Neural cell (in vitro differentiated cells): ENCODE results near the gene U2SURP. TPM values are rescaled to one million over a fixed set of nuclear protein-coding genes. Genes with fewer than 3 reads are reported as not detected.

Experiments
- H2AFZ ChIP-seq: fragments of 200-600, 300-800 bp; sonication (generic), shearing (Covaris generic); 2 replicates; pipeline ENCODE4 v1.6.0; 2014; ENCODE audit warnings: low read depth, mild to moderate bottlenecking, antibody characterized with exemption, low read length, moderate library complexity
- H3F3A ChIP-seq: fragments of 200-600 bp; shearing (Covaris generic); 2 replicates; pipeline ENCODE4 v1.6.1; 2016; ENCODE audit warnings: mild to moderate bottlenecking, moderate library complexity, mixed read lengths, antibody characterized with exemption, low read length; ENCODE audit not compliant: insufficient read depth, poor library complexity, severe bottlenecking
- H3K27ac ChIP-seq: fragments of 200-600, 300-800 bp; sonication (generic), shearing (Covaris generic); 2 replicates; pipeline ENCODE4 v1.5.1; 2014; ENCODE audit warnings: mild to moderate bottlenecking, low read length, moderate library complexity
- H3K27me3 ChIP-seq: fragments of 300-800, 200-600 bp; sonication (generic), shearing (Covaris generic); 2 replicates; pipeline ENCODE4 v1.6.0; 2014; ENCODE audit warnings: mild to moderate bottlenecking, low read depth, low read length, moderate library complexity; ENCODE audit not compliant: insufficient read depth
- H3K36me3 ChIP-seq: fragments of 300-800, 200-600 bp; sonication (generic), shearing (Covaris generic); 2 replicates; pipeline ENCODE4 v1.5.1; 2014; ENCODE audit warnings: mild to moderate bottlenecking, antibody characterized with exemption, low read length, moderate library complexity; ENCODE audit not compliant: insufficient read depth
- H3K4me2 ChIP-seq: fragments of 300-800, 200-600 bp; sonication (generic), shearing (Covaris generic); 2 replicates; pipeline ENCODE4 v1.6.0; 2014; ENCODE audit warnings: mild to moderate bottlenecking, low read length
- H3K4me3 ChIP-seq: fragments of 300-800, 200-600 bp; sonication (generic), shearing (Covaris generic); 2 replicates; pipeline ENCODE4 v1.5.1; 2014; ENCODE audit warnings: mild to moderate bottlenecking, low read length, moderate library complexity
- H3K79me2 ChIP-seq: fragments of 200-600 bp; shearing (Covaris generic); replicated peaks from 2 replicates; pipeline ENCODE4 v1.6.0; 2014; ENCODE audit warnings: mild to moderate bottlenecking, low read length, moderate library complexity; ENCODE audit not compliant: insufficient read depth
- H3K9ac ChIP-seq: fragments of 300-800, 200-600 bp; sonication (generic), shearing (Covaris generic); 2 replicates; pipeline ENCODE4 v1.6.1; 2016; ENCODE audit warnings: mild to moderate bottlenecking, low read length, mixed read lengths
- H3K9me2 ChIP-seq: fragments of 200-600 bp; shearing (Covaris generic); 2 replicates; pipeline ENCODE4 v1.6.1; 2016; ENCODE audit warnings: mild to moderate bottlenecking, low read length, mixed read lengths; ENCODE audit not compliant: insufficient read depth
- H3K9me3 ChIP-seq: fragments of 200-600, 300-800 bp; sonication (generic), shearing (Covaris generic); 2 replicates; pipeline ENCODE4 v1.6.1; 2016; ENCODE audit warnings: mild to moderate bottlenecking, mixed run types, low read length, moderate library complexity, mixed read lengths
- H4K20me1 ChIP-seq: fragments of 200-600 bp; shearing (Covaris generic); 2 replicates; pipeline ENCODE4 v1.6.1; 2016; ENCODE audit warnings: mild to moderate bottlenecking, mixed run types; ENCODE audit not compliant: insufficient read depth
- CTCF ChIP-seq: fragments of 450-650 bp; IDR thresholded peaks from 2 replicates; pipeline ENCODE4 v1.5.1; 2014; ENCODE audit warnings: antibody characterized with exemption, mild to moderate bottlenecking, moderate library complexity; ENCODE audit not compliant: poor library complexity, severe bottlenecking
- EP300 ChIP-seq: fragments of 450-650 bp; conservative IDR thresholded peaks from 2 replicates; pipeline ENCODE4 v1.6.1; 2014; ENCODE audit warnings: antibody characterized with exemption, mild to moderate bottlenecking, moderate library complexity; ENCODE audit not compliant: poor library complexity, severe bottlenecking
- EZH2 ChIP-seq: fragments of 200-600, 300-800 bp; shearing (Covaris generic), sonication (generic); IDR thresholded peaks from 2 replicates; pipeline ENCODE4 v1.6.1; 2014; ENCODE audit warnings: antibody characterized with exemption, low read length, borderline replicate concordance, mild to moderate bottlenecking; ENCODE audit not compliant: insufficient read depth, poor library complexity, severe bottlenecking
- MXI1 ChIP-seq: fragments of 450-650 bp; conservative IDR thresholded peaks from 2 replicates; pipeline ENCODE4 v1.6.1; 2014; ENCODE audit warnings: antibody characterized with exemption, mild to moderate bottlenecking; ENCODE audit not compliant: poor library complexity, severe bottlenecking
- POLR2AphosphoS5 ChIP-seq: IDR thresholded peaks from 2 replicates; pipeline ENCODE4 v1.6.1; 2012
- RAD21 ChIP-seq: fragments of 450-650 bp; conservative IDR thresholded peaks from 2 replicates; pipeline ENCODE4 v1.6.1; 2014; ENCODE audit warnings: antibody characterized with exemption, mild to moderate bottlenecking, moderate library complexity
- REST ChIP-seq: IDR thresholded peaks from 2 replicates; pipeline ENCODE4 v1.6.1; 2012; ENCODE audit warnings: borderline replicate concordance
- SMC3 ChIP-seq: fragments of 450-650 bp; conservative IDR thresholded peaks from 2 replicates; pipeline ENCODE4 v1.6.1; 2014; ENCODE audit warnings: antibody characterized with exemption, mild to moderate bottlenecking, moderate library complexity; ENCODE audit not compliant: poor library complexity
- TAF1 ChIP-seq: IDR thresholded peaks from 2 replicates; pipeline ENCODE4 v1.6.1; 2012; ENCODE audit warnings: low read depth
- polyA plus RNA-seq: library from polyadenylated mRNA; depleted of rRNA; stranded (reverse); fragments of >200 nt; gene quantifications from 2 replicates; pipeline ENCODE4 v1.2.3, GENCODE V29; 2014

Gene U2SURP
- polyA plus RNA-seq, 1 donor from 2014 or later = 159 TPM

- Histone ChIP-seq H3K4me2 (no peak overlapping the region), H3K4me3 (no peak overlapping the region), H3K27ac (no peak overlapping the region), H3K9me3 (no peaks in the 10 kb centered on the region), H3K79me2 (no peaks in the 10 kb centered on the region), H3K36me3 (no peaks in the 10 kb centered on the region), H4K20me1 (no peaks in the 10 kb centered on the region), H3F3A (no peaks in the 10 kb centered on the region), H2AFZ (no peak overlapping the region), H3K9me2 (no peaks in the 10 kb centered on the region), H3K9ac (no peak overlapping the region), H3K27me3 (no peaks in the 10 kb centered on the region)
- no peak for TF ChIP-seq RAD21
- no peak for TF ChIP-seq SMC3
Observed at GRCh38 chr3:142952272-142953193, 48.8 kb upstream of the U2SURP start.

GRCh38 chr3:142953443-142953842 lies 47.9 kb upstream of the U2SURP start:
- no peaks in the 10 kb centered on the region for H3K27me3 ChIP-seq
- TF ChIP-seq RAD21 (no peak), CTCF (no peak), POLR2AphosphoS5 (no peak), SMC3 (no peak), EZH2 (no peak), TAF1 (no peak), REST (no peak)
- no peak overlapping the region for H3K4me3 ChIP-seq
- no peaks in the 10 kb centered on the region for H3F3A ChIP-seq
- no peak overlapping the region for H3K27ac ChIP-seq
- H4K20me1 ChIP-seq = no peaks in the 10 kb centered on the region
- no peak overlapping the region for H3K4me2 ChIP-seq
- no peak overlapping the region for H2AFZ ChIP-seq
- no peaks in the 10 kb centered on the region for H3K9me2 ChIP-seq
- H3K9me3 ChIP-seq = no peaks in the 10 kb centered on the region
- H3K9ac ChIP-seq = no peak overlapping the region
- no peaks in the 10 kb centered on the region for H3K36me3 ChIP-seq
- H3K79me2 ChIP-seq = no peaks in the 10 kb centered on the region

- Histone ChIP-seq H3K27ac (no peak overlapping the region), H3K9me3 (no peaks in the 10 kb centered on the region), H3K9me2 (no peaks in the 10 kb centered on the region), H3K9ac (no peak overlapping the region), H3F3A (no peaks in the 10 kb centered on the region), H3K4me3 (no peak overlapping the region), H3K36me3 (no peaks in the 10 kb centered on the region), H2AFZ (no peak overlapping the region), H3K4me2 (no peak overlapping the region), H4K20me1 (no peaks in the 10 kb centered on the region), H3K27me3 (no peaks in the 10 kb centered on the region), H3K79me2 (no peaks in the 10 kb centered on the region)
- no peak for TF ChIP-seq MXI1
- TF ChIP-seq SMC3 = no peak
- TF ChIP-seq REST = no peak
- no peak for TF ChIP-seq EZH2
- no peak for TF ChIP-seq POLR2AphosphoS5
- no peak for TF ChIP-seq EP300
- no peak for TF ChIP-seq TAF1
- no peak for TF ChIP-seq RAD21
- TF ChIP-seq CTCF = no peak
Observed at GRCh38 chr3:142958707-142959106, 42.7 kb upstream of the U2SURP start.
